Hematopoietic multipotent progenitor cell treated with erythropoietin and hydrocortisone succinate and interleukin-3 and kit ligand, for 4 days (in vitro differentiated cells): ENCODE results near the gene KRTAP5-2.
A peak's percentile ranks its signal among the peaks of the same experiment; 100 is the strongest.

Experiments used
- DNase-seq: peaks from one replicate; pipeline ENCODE4 v3.0.0-alpha.2; 2015

The KRTAP5-2 gene

GRCh38 chr11:1553808-1554594 lies 44.1 kb downstream of the KRTAP5-2 start:
- no peak for DNase-seq

GRCh38 chr11:1549338-1550330 lies 48.5 kb downstream of the KRTAP5-2 start:
- DNase-seq: peak; percentile 29

GRCh38 chr11:1548221-1549070 lies 49.6 kb downstream of the KRTAP5-2 start:
- peak; percentile 16 for DNase-seq

- DNase-seq: no peak
Measured at GRCh38 chr11:1547467-1548098, 50.5 kb downstream of the KRTAP5-2 start.
